GM11168 (cell line): ENCODE data around the gene POPDC2.

Source experiments
- in situ Hi-C: fragments of 300-500 bp; cut with MboI; formaldehyde crosslinking; loops from one replicate; pipeline ENCODE4 v1.12.0; 2022; ENCODE audit warnings: low sequenced_read_pairs; ENCODE audit not compliant: unreplicated experiment

The POPDC2 gene

GRCh38 chr3:119644481-119644880, 15.9 kb downstream of the POPDC2 start:
- in situ Hi-C loops = no loop called here

GRCh38 chr3:119643528-119643927, 16.9 kb downstream of the POPDC2 start:
- in situ Hi-C loops = no loop called here

GRCh38 chr3:119642746-119643473, 17.5 kb downstream of the POPDC2 start:
- in situ Hi-C loops = no loop called here

- in situ Hi-C loops = no loop called here
Observed at GRCh38 chr3:119641416-119641815, 19.0 kb downstream of the POPDC2 start.

GRCh38 chr3:119639494-119640350, 20.7 kb downstream of the POPDC2 start:
- in situ Hi-C loops = no loop called here

- in situ Hi-C loops = no loop called here
Observed at GRCh38 chr3:119637679-119638477, 22.5 kb downstream of the POPDC2 start.

GRCh38 chr3:119636891-119637611, 23.3 kb downstream of the POPDC2 start:
- in situ Hi-C loops = no loop called here

GRCh38 chr3:119636249-119636648, 24.1 kb downstream of the POPDC2 start:
- in situ Hi-C loops = no loop called here

- in situ Hi-C loops = no loop called here
Observed at GRCh38 chr3:119635719-119636118, 24.7 kb downstream of the POPDC2 start.

GRCh38 chr3:119632829-119633228, 27.6 kb downstream of the POPDC2 start:
- in situ Hi-C loops = no loop called here

GRCh38 chr3:119632216-119632615, 28.2 kb downstream of the POPDC2 start:
- in situ Hi-C loops = no loop called here

GRCh38 chr3:119631516-119631915, 28.9 kb downstream of the POPDC2 start:
- in situ Hi-C loops = no loop called here

- in situ Hi-C loops = no loop called here
Observed at GRCh38 chr3:119630880-119631329, 29.5 kb downstream of the POPDC2 start.

- in situ Hi-C loops = no loop called here
Observed at GRCh38 chr3:119630128-119630879, 30.1 kb downstream of the POPDC2 start.

- in situ Hi-C loops = no loop called here
Observed at GRCh38 chr3:119628816-119629445, 31.5 kb downstream of the POPDC2 start.

- in situ Hi-C loops = no loop called here
Observed at GRCh38 chr3:119628390-119628789, 32.0 kb downstream of the POPDC2 start.

GRCh38 chr3:119627461-119627860, 32.9 kb downstream of the POPDC2 start:
- in situ Hi-C loops = no loop called here

GRCh38 chr3:119626196-119626595, 34.2 kb downstream of the POPDC2 start:
- in situ Hi-C loops = no loop called here
